ENCODE data around the gene IQGAP2. TPM values are rescaled to one million over a fixed set of nuclear protein-coding genes. Genes with fewer than 3 reads are reported as not detected.

Gene IQGAP2
- total RNA-seq = 10 to 100 TPM; 22.6 to 63.9 (median 28.3) TPM

- TF ChIP-seq CTCF (IDR thresholded peaks at IDR 0.05) = no peak
- no peak for DNase-seq (ENCODE audit: low spot score)
- peak; percentile 30 for ATAC-seq (ENCODE audit: low FRiP score)
Observed at GRCh38 chr5:76402886-76403765, at the start of gene IQGAP2. IQGAP2 (plus strand) TSS chr5:76403285; CDS start chr5:76403546, 261 bp downstream.

- no peak for DNase-seq (ENCODE audit: low spot score)
- ATAC-seq (ENCODE audit: low FRiP score) = no peak
- no peak for TF ChIP-seq CTCF (IDR thresholded peaks at IDR 0.05)
Observed at GRCh38 chr5:76356887-76357286, 46.2 kb upstream of the IQGAP2 start.

GRCh38 chr5:76363352-76364225 is 39.5 kb upstream of the IQGAP2 start:
- ATAC-seq (ENCODE audit: low FRiP score) (no peak), DNase-seq (ENCODE audit: low spot score) (no peak)
- TF ChIP-seq CTCF (IDR thresholded peaks at IDR 0.05) = no peak

- TF ChIP-seq CTCF (IDR thresholded peaks at IDR 0.05) = no peak
- DNase-seq (ENCODE audit: low spot score) = no peak
- no peak for ATAC-seq (ENCODE audit: low FRiP score)
Observed at GRCh38 chr5:76364226-76364589, 38.9 kb upstream of the IQGAP2 start.

- no peak for TF ChIP-seq CTCF (IDR thresholded peaks at IDR 0.05)
- ATAC-seq (ENCODE audit: low FRiP score) (no peak), DNase-seq (ENCODE audit: low spot score) (no peak)
Observed at GRCh38 chr5:76365561-76365960, 37.5 kb upstream of the IQGAP2 start.

- no peak for DNase-seq (ENCODE audit: low spot score)
- TF ChIP-seq CTCF (IDR thresholded peaks at IDR 0.05) = no peak
- ATAC-seq (ENCODE audit: low FRiP score) = no peak
Observed at GRCh38 chr5:76366596-76366995, 36.5 kb upstream of the IQGAP2 start.

Data from omental fat pad (tissue), 4 donors.